Heart left ventricle (tissue), 16 donors: ENCODE data around the gene DMD. TPM values are rescaled to one million over a fixed set of nuclear protein-coding genes. Genes with fewer than 3 reads are reported as not detected.

Source experiments
- ATAC-seq, 4 donors: fragments of 200-7000 bp; cut with Tn5 transposase; one replicate each; pipeline ENCODE4 v1.9.1; 2020 to 2022; ENCODE audit warnings: moderate library complexity in 4 of 4, mild to moderate bottlenecking in 3 of 4, moderate number of reproducible peaks in 1 of 4
- DNase-seq, 5 donors: peaks; one replicate each; pipeline ENCODE4 v3.0.0-alpha.2; 2020
- H3K27ac ChIP-seq, 12 donors: fragments of 200-600 bp; sonication (generic) in 4 of 12; one replicate each; pipeline versions ENCODE4 v1.5.0 to v1.8.0; 2016 to 2022; ENCODE audit warnings: mild to moderate bottlenecking in 2 of 12
- H3K27me3 ChIP-seq, 9 donors: fragments of 200-600 bp; sonication (generic) in 2 of 9; one replicate each; pipeline versions ENCODE4 v1.5.1 to v1.8.0; 2016 to 2022; ENCODE audit warnings: mild to moderate bottlenecking in 3 of 9
- H3K36me3 ChIP-seq, 9 donors: fragments of 200-600 bp; sonication (generic) in 2 of 9; one replicate each; pipeline versions ENCODE4 v1.5.0 to v1.8.0; 2018 to 2022; ENCODE audit warnings: mild to moderate bottlenecking in 2 of 9
- H3K4me1 ChIP-seq, 12 donors: fragments of 200-600 bp; sonication (generic) in 4 of 12; one replicate each; pipeline versions ENCODE4 v1.5.0 to v1.8.0; 2016 to 2022; ENCODE audit warnings: mild to moderate bottlenecking in 3 of 12
- H3K4me3 ChIP-seq, 12 donors: fragments of 200-600 bp; sonication (generic) in 4 of 12; one replicate each; pipeline versions ENCODE4 v1.5.0 to v1.8.0; 2017 to 2022; ENCODE audit warnings: mild to moderate bottlenecking in 9 of 12, moderate library complexity in 4 of 12
- H3K9me3 ChIP-seq, 12 donors: fragments of 200-600 bp; sonication (generic) in 4 of 12; one replicate each; pipeline versions ENCODE4 v1.5.0 to v1.8.0; 2016 to 2022; ENCODE audit warnings: mild to moderate bottlenecking in 1 of 12
- POLR2A ChIP-seq, 2 donors: fragments of 450-650 bp; IDR thresholded peaks; one replicate each; pipeline ENCODE4 v1.6.1; 2017; ENCODE audit warnings: antibody characterized with exemption in 2 of 2, mild to moderate bottlenecking in 2 of 2, moderate library complexity in 2 of 2
- WGBS, 4 donors: extraction: QIAGEN DNeasy Blood & Tissue Kit in 2 of 4; methylation state at CpG; one replicate each; pipeline versions ENCODE4 v1.1.5 to v1.1.7; 2013 to 2018; 5-methylcytosine and 5-hydroxymethylcytosine counted together
- intact Hi-C, 10 donors: fragments of 100-400 bp; cut with DNase I; formaldehyde crosslinking; loops; one replicate each; pipeline versions ENCODE4 v1.11.1 to v1.14.2; 2022
- polyA plus RNA-seq, 2 donors: library from polyadenylated mRNA; stranded (reverse); fragments of 200-250 nt; gene quantifications; one replicate each; pipeline ENCODE4 v1.2.3, GENCODE V29; 2013
- total RNA-seq, 9 donors: library from RNA; depleted of rRNA in 2 of 9; stranded (reverse); fragments of >200 nt in 2 of 9; fragmentation: NEBNext Ultra II Directional in 3 of 9; extraction: Animal tissue kit (Norgen Biotek cat#: 25700) in 3 of 9; gene quantifications; one replicate each; pipeline versions ENCODE4 v1.1.0 to v1.2.4, GENCODE V29; 2016 to 2023
- TF ChIP-seq, protein P1 (sequence below), 12 donors: fragments of 200-600 bp; sonication (generic) in 4 of 12; IDR thresholded peaks; one replicate each; pipeline versions ENCODE4 v1.5.0 to v1.8.0; 2018 to 2022; ENCODE audit warnings: antibody characterized with exemption in 12 of 12, mild to moderate bottlenecking in 5 of 12
- donor health status: ischemic (EF 13 %, LVEDD 7.1; RV severe dilation, severe dysfunction).
- donor health status: healthy with polysubstance abuse.
- donor health status: DM: no; HTN: yes; CAD: no.
- donor health status: DM: no; HTN: no; CAD: no.
- donor health status: ischemic (EF 25% LVEDD 6.9; RV normal size, moderate dysfunction).
- donor health status: ischemic (EF 25% LVEDD 5.7; RV mildly dilated, moderate dysfunction).
- donor health status: healthy.
- donor health status: DM: yes; HTN: yes; CAD: no.
- donor health status: ischemic (EF 35%, LVEDD 5.7; RV mildly dilated, moderate dysfunction).
- donor health status: nonischemic (EF 11% LVEDD 7.7; RV severe dilation, severe dysfunction).
- donor health status: DM: yes; HTN: yes; CAD: no.
- donor health status: PGD.
- donor health status: ischemic (EF 29% LVEDD 5.4; RV normal size, mild dysfunction).
- donor health status: nonischemic (EF 23%, LVEDD 6.1; RV moderate dilation, normal function).

DMD gene
- total and polyA plus RNA-seq, 11 donors = 34.7 to 236 (median 162) TPM

DNA sequence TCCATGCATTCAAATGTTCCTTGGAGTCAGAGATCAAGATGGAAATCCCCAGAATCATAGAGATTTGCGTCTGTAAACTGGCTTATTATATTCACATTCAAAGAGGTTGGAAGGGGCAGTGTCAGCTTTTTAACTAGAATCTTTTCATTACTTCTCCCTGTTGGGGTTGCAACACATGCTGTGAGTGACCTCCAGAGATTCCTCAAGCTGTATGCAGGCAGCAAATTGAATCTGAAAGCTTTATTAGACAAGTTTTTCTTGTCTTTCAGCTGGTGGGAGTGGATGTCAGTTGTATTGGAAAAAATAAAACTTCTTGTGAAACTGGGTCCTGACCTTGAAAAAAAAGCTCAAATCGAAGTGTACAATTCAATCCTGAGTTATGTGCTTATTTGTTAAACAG is 1403.0 kb downstream of the DMD start:
- TF ChIP-seq POLR2A (IDR thresholded peaks at IDR 0.05) = no peak
- TF ChIP-seq, protein P1, sequence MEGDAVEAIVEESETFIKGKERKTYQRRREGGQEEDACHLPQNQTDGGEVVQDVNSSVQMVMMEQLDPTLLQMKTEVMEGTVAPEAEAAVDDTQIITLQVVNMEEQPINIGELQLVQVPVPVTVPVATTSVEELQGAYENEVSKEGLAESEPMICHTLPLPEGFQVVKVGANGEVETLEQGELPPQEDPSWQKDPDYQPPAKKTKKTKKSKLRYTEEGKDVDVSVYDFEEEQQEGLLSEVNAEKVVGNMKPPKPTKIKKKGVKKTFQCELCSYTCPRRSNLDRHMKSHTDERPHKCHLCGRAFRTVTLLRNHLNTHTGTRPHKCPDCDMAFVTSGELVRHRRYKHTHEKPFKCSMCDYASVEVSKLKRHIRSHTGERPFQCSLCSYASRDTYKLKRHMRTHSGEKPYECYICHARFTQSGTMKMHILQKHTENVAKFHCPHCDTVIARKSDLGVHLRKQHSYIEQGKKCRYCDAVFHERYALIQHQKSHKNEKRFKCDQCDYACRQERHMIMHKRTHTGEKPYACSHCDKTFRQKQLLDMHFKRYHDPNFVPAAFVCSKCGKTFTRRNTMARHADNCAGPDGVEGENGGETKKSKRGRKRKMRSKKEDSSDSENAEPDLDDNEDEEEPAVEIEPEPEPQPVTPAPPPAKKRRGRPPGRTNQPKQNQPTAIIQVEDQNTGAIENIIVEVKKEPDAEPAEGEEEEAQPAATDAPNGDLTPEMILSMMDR (IDR thresholded peaks at IDR 0.05) = no peak
- H3K27me3 ChIP-seq = no peaks in the 10 kb centered on the region
- H3K9me3 ChIP-seq = no peaks in the 10 kb centered on the region
- H3K4me3 ChIP-seq = no peak overlapping the region
- intact Hi-C loops = no loop called here
- H3K4me1 ChIP-seq = no peaks in the 10 kb centered on the region
- no peak for DNase-seq
- ATAC-seq = no peak
- WGBS, 4 donors = 44 to 77% (median 60%) methylated on average over 2 of the region's 2 CpGs
- H3K36me3 ChIP-seq = no peaks in the 10 kb centered on the region
- no peak overlapping the region for H3K27ac ChIP-seq

DNA sequence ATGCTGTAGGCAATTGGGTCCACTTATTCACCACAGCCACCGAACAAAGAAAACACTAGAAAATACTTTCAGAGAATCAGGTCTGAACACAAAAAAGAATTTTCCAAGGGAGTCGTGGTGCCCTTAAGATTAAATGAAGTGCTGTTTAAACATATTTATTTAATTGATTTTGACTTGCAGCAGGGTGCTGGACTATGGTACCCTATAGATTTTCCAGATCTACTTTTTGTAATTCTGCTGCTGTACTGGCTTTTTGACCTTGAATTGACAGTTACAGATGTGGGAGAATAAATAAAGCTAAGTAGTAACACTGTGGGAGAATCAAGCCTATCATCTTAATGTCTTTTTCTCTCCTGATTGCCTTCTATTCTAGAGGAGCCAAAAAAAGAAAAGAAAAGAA is 1404.2 kb downstream of the DMD start:
- DNase-seq = no peak
- Histone ChIP-seq H3K4me3 (no peak overlapping the region), H3K36me3 (no peaks in the 10 kb centered on the region), H3K27me3 (no peaks in the 10 kb centered on the region), H3K4me1 (no peaks in the 10 kb centered on the region), H3K9me3 (no peaks in the 10 kb centered on the region), H3K27ac (no peak overlapping the region)
- intact Hi-C loops = no loop called here
- WGBS, 4 donors = 73 to 84% (median 79%) methylated on average over 2 of the region's 2 CpGs
- ATAC-seq = no peak
- TF ChIP-seq POLR2A (IDR thresholded peaks at IDR 0.05) = no peak
- TF ChIP-seq, protein P1 (IDR thresholded peaks at IDR 0.05) = no peak

DNA sequence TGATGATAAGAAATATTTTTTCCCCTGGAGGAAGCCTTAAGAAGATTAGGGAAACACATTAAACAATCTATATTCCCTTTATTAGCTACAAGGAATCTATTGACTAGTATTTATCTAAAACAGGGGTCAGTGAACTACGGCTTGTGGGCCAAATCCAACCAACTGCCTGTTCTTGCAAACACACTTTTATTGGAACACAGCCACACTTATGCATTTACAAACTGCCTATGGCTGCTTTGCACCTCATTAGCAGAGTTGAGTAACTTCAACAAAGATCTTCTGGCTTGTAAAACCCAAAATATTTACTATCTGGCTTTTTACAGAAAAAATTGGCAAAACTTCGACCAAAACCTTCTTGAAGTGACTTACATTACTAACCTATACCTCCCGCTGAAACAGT is 1405.6 kb downstream of the DMD start:
- ATAC-seq (no peak), DNase-seq (no peak)
- H3K4me3 ChIP-seq = no peak overlapping the region
- H3K36me3 ChIP-seq = no peaks in the 10 kb centered on the region
- H3K4me1 ChIP-seq = no peaks in the 10 kb centered on the region
- intact Hi-C loops = no loop called here
- no peaks in the 10 kb centered on the region for H3K9me3 ChIP-seq
- 58 to 83% (median 75%) methylated on average over 3 of the region's 3 CpGs for WGBS, 4 donors
- H3K27me3 ChIP-seq = no peaks in the 10 kb centered on the region
- no peak for TF ChIP-seq POLR2A (IDR thresholded peaks at IDR 0.05)
- TF ChIP-seq, protein P1 (IDR thresholded peaks at IDR 0.05) = no peak
- no peak overlapping the region for H3K27ac ChIP-seq

DNA sequence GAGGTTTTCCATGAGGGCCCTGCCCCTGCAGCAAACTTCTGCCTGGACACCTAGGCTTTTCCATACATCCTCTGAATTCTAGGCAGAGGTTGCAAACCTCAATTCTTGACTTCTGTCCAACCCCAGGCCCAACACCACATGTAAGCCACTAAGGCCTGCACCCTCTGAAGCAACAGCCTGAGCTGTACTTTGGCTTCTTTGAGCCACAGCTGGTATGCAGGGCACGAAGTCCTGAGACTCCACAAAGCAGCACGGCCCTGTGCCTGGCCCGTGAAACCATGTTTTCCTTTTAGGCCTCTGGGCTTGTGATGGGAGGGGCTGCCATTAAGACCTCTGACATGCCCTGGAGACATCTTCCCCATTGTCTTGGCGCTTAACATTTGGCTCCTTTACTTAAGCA is 1411.1 kb downstream of the DMD start:
- H3K36me3 ChIP-seq = no peaks in the 10 kb centered on the region
- TF ChIP-seq, protein P1 (IDR thresholded peaks at IDR 0.05) = no peak
- no peak for TF ChIP-seq POLR2A (IDR thresholded peaks at IDR 0.05)
- no peaks in the 10 kb centered on the region for H3K27me3 ChIP-seq
- no peaks in the 10 kb centered on the region for H3K4me1 ChIP-seq
- intact Hi-C loops = no loop called here
- H3K4me3 ChIP-seq = no peak overlapping the region
- ATAC-seq = no peak
- H3K27ac ChIP-seq = no peak overlapping the region
- WGBS, 4 donors = 42 to 78% (median 64%) methylated on average over 4 of the region's 4 CpGs
- no peak for DNase-seq
- no peaks in the 10 kb centered on the region for H3K9me3 ChIP-seq
